ENCODE data around the gene RORC.
A peak's percentile ranks its signal among the peaks of the same experiment; 100 is the strongest.
"Not testable (repeated sequence)": the region's sequence is repeated elsewhere in the genome, so short reads cannot be mapped to it uniquely, and the experiment has no call there.

RORC gene

GRCh38 chr1:151805066-151805820, 26.4 kb downstream of the RORC start, which contains the start of gene LINGO4:
TSS of gene LINGO4 (minus strand) at chr1:151805419. CDS start at chr1:151802704, 2,715 bp downstream.
- DNase-seq (ENCODE audit: low spot score) = no peak

GRCh38 chr1:151803915-151804314, 27.7 kb downstream of the RORC start:
- no peak for DNase-seq (ENCODE audit: low spot score)

- no peak for DNase-seq (ENCODE audit: low spot score)
These were observed 28.4 kb downstream of the RORC start for GRCh38 chr1:151803164-151803563.

GRCh38 chr1:151802372-151802771, 29.2 kb downstream of the RORC start:
- DNase-seq (ENCODE audit: low spot score) = no peak

GRCh38 chr1:151801846-151802245, 29.8 kb downstream of the RORC start:
- no peak for DNase-seq (ENCODE audit: low spot score)

- DNase-seq (ENCODE audit: low spot score) = no peak
These were observed 30.2 kb downstream of the RORC start for GRCh38 chr1:151801310-151801820.

- no peak for DNase-seq (ENCODE audit: low spot score)
These were observed 30.8 kb downstream of the RORC start for GRCh38 chr1:151800830-151801229.

- DNase-seq (ENCODE audit: low spot score) = no peak
These were observed 32.2 kb downstream of the RORC start for GRCh38 chr1:151799179-151800022.

GRCh38 chr1:151798571-151798970, 33.0 kb downstream of the RORC start:
- DNase-seq (ENCODE audit: low spot score) = no peak

- no peak for DNase-seq (ENCODE audit: low spot score)
These were observed 40.5 kb downstream of the RORC start for GRCh38 chr1:151790940-151791651.

- peak; percentile 97 for DNase-seq (ENCODE audit: low spot score)
These were observed 41.3 kb downstream of the RORC start, which contains the start of gene TDRKH for GRCh38 chr1:151790071-151790939. TSS of gene TDRKH (minus strand) at chr1:151790500. CDS start at chr1:151783022, 7,478 bp downstream.

- no peak for DNase-seq (ENCODE audit: low spot score)
These were observed 43.9 kb downstream of the RORC start for GRCh38 chr1:151787689-151788088.

- DNase-seq (ENCODE audit: low spot score) = no peak
These were observed 47.8 kb downstream of the RORC start for GRCh38 chr1:151783796-151784195.

- no peak for DNase-seq (ENCODE audit: low spot score)
These were observed 48.9 kb downstream of the RORC start for GRCh38 chr1:151782741-151783140.

GRCh38 chr1:151782026-151782425, 49.6 kb downstream of the RORC start:
- DNase-seq (ENCODE audit: low spot score) = not testable (repeated sequence)

- DNase-seq (ENCODE audit: low spot score) = not testable (repeated sequence)
These were observed 50.9 kb downstream of the RORC start for GRCh38 chr1:151780736-151781135.

- DNase-seq (ENCODE audit: low spot score) = no peak
These were observed 51.8 kb downstream of the RORC start for GRCh38 chr1:151779852-151780251.

GRCh38 chr1:151777317-151777716, 54.3 kb downstream of the RORC start:
- no peak for DNase-seq (ENCODE audit: low spot score)

- DNase-seq (ENCODE audit: low spot score) = no peak
These were observed 54.9 kb downstream of the RORC start for GRCh38 chr1:151776665-151777062.

- peak; percentile 15 for DNase-seq (ENCODE audit: low spot score)
These were observed 55.5 kb downstream of the RORC start for GRCh38 chr1:151775894-151776664.

Measured in hematopoietic multipotent progenitor cell treated with erythropoietin and hydrocortisone succinate and interleukin-3 and kit ligand, for 15 days (in vitro differentiated cells).